Neuronal stem cell (in vitro differentiated cells): Measurements from ENCODE around the gene MED12L.

Experiments
- DNase-seq: peaks from one replicate; pipeline ENCODE4 v3.0.0-alpha.2; 2013; ENCODE audit warnings: low spot score
- H2AFZ ChIP-seq: one replicate; pipeline ENCODE4 v1.6.1; 2013; ENCODE audit warnings: mild to moderate bottlenecking, low read length, inconsistent platforms
- H2AK5ac ChIP-seq: 2 replicates; pipeline ENCODE4 v1.6.1; 2013; ENCODE audit warnings: low read depth, mild to moderate bottlenecking, inconsistent platforms, low read length, moderate library complexity, mixed read lengths
- H2BK120ac ChIP-seq: 2 replicates; pipeline ENCODE4 v1.6.1; 2013; ENCODE audit warnings: low read depth, mild to moderate bottlenecking, inconsistent platforms, low read length, moderate library complexity, mixed read lengths
- H2BK12ac ChIP-seq: one replicate; pipeline ENCODE4 v1.6.1; 2013; ENCODE audit warnings: low read length, inconsistent platforms
- H2BK15ac ChIP-seq: 2 replicates; pipeline ENCODE4 v1.6.1; 2013; ENCODE audit warnings: mild to moderate bottlenecking, low read length, inconsistent platforms, mixed read lengths
- H2BK5ac ChIP-seq: one replicate; pipeline ENCODE4 v1.6.1; 2013; ENCODE audit warnings: inconsistent platforms, mild to moderate bottlenecking, low read length, moderate library complexity
- H3K14ac ChIP-seq: one replicate; pipeline ENCODE4 v1.6.1; 2013; ENCODE audit warnings: low read length, inconsistent platforms
- H3K18ac ChIP-seq: 2 replicates; pipeline ENCODE4 v1.6.1; 2013; ENCODE audit warnings: low read length, inconsistent platforms
- H3K23ac ChIP-seq: 2 replicates; pipeline ENCODE4 v1.6.1; 2013; ENCODE audit warnings: low read depth, mild to moderate bottlenecking, mixed read lengths, low read length, inconsistent platforms; ENCODE audit not compliant: poor library complexity
- H3K27ac ChIP-seq: replicated peaks from 3 replicates; pipeline ENCODE4 v1.5.1; 2013; ENCODE audit warnings: low read length, inconsistent platforms
- H3K27me3 ChIP-seq, 3 experiments: 2 replicates each; pipeline ENCODE4 v1.6.1; 2013; ENCODE audit warnings: low read length in 3 of 3, mild to moderate bottlenecking in 2 of 3, inconsistent platforms in 1 of 3, low read depth in 1 of 3, mixed read lengths in 1 of 3, moderate library complexity in 1 of 3; ENCODE audit not compliant: control insufficient read depth in 3 of 3, insufficient read depth in 3 of 3
- H3K36me3 ChIP-seq, 2 donors: replicated peaks in 1 of 2; 2 replicates each; pipeline ENCODE4 v1.6.1; 2013; ENCODE audit warnings: low read length in 2 of 2; ENCODE audit not compliant: control insufficient read depth in 2 of 2, insufficient read depth in 2 of 2
- H3K4ac ChIP-seq: 2 replicates; pipeline ENCODE4 v1.6.1; 2013; ENCODE audit warnings: inconsistent platforms, mild to moderate bottlenecking, low read length, moderate library complexity
- H3K4me1 ChIP-seq, 2 donors: 1 replicate in 1 of 2; 2 replicates in 1 of 2; pipeline ENCODE4 v1.6.1; 2013; ENCODE audit warnings: low read length in 2 of 2, low read depth in 1 of 2; ENCODE audit not compliant: control insufficient read depth in 2 of 2, insufficient read depth in 1 of 2
- H3K4me2 ChIP-seq: one replicate; pipeline ENCODE4 v1.6.1; 2013; ENCODE audit warnings: mild to moderate bottlenecking, low read length, inconsistent platforms; ENCODE audit not compliant: insufficient read depth, poor library complexity, severe bottlenecking
- H3K4me3 ChIP-seq, 2 donors: 2 replicates each; pipeline ENCODE4 v1.5.1; 2013; ENCODE audit warnings: low read length in 2 of 2, mild to moderate bottlenecking in 2 of 2, inconsistent platforms in 1 of 2, moderate library complexity in 1 of 2
- H3K79me1 ChIP-seq: one replicate; pipeline ENCODE4 v1.6.1; 2013; ENCODE audit warnings: low read depth, mild to moderate bottlenecking, inconsistent platforms, low read length, moderate library complexity
- H3K9ac ChIP-seq: one replicate; pipeline ENCODE4 v1.6.1; 2013; ENCODE audit warnings: mild to moderate bottlenecking, low read depth, low read length, inconsistent platforms; ENCODE audit not compliant: poor library complexity
- H3K9me3 ChIP-seq, 2 donors: replicated peaks in 1 of 2; 2 replicates each; pipeline versions ENCODE3 to v1.6.1; 2013; ENCODE audit warnings: low read length in 2 of 2, mild to moderate bottlenecking in 2 of 2, inconsistent platforms in 1 of 2, low read depth in 1 of 2, mixed read lengths in 1 of 2, moderate library complexity in 1 of 2; ENCODE audit not compliant: control insufficient read depth in 2 of 2, insufficient read depth in 1 of 2
- H4K8ac ChIP-seq: one replicate; pipeline ENCODE4 v1.6.1; 2013; ENCODE audit warnings: low read depth, mild to moderate bottlenecking, inconsistent platforms, low read length, moderate library complexity
- H4K91ac ChIP-seq: one replicate; pipeline ENCODE4 v1.6.1; 2013; ENCODE audit warnings: low read length, low read depth, mild to moderate bottlenecking, inconsistent platforms; ENCODE audit not compliant: poor library complexity
- WGBS, 2 donors: extraction: QIAGEN DNeasy Blood & Tissue Kit; methylation state at CpG; one replicate each; pipeline ENCODE4 v1.1.7; 2013; ENCODE audit warnings: missing lambda C conversion rate in 2 of 2, mixed read lengths in 1 of 2; ENCODE audit not compliant: insufficient read length in 2 of 2, insufficient replicate concordance in 1 of 2; ENCODE audit errors: extremely low coverage in 2 of 2; 5-methylcytosine and 5-hydroxymethylcytosine counted together

MED12L gene

GRCh38 chr3:151452368-151452767 lies 366.9 kb downstream of the MED12L start:
- H3K27ac ChIP-seq, result no peak overlapping the region
- no peak overlapping the region for H2BK5ac ChIP-seq
- H3K18ac ChIP-seq, result no peak overlapping the region
- no peak overlapping the region for H3K4me3 ChIP-seq
- H3K4ac ChIP-seq, result no peak overlapping the region
- no peak overlapping the region for H2BK12ac ChIP-seq
- no peaks in the 10 kb centered on the region for H3K79me1 ChIP-seq
- no peak overlapping the region for H4K91ac ChIP-seq
- no peak overlapping the region for H2AK5ac ChIP-seq
- no peak overlapping the region for H2AFZ ChIP-seq
- no peak overlapping the region for H3K14ac ChIP-seq
- no peak overlapping the region for H3K9ac ChIP-seq
- no peaks in the 10 kb centered on the region for H3K36me3 ChIP-seq
- no CpG with 5 or more reads among the region's 1 CpG for WGBS, 2 donors
- no peak for DNase-seq
- H2BK120ac ChIP-seq, result no peak overlapping the region
- H3K27me3 ChIP-seq, result no peaks in the 10 kb centered on the region
- no peak overlapping the region for H2BK15ac ChIP-seq
- H3K4me2 ChIP-seq, result no peak overlapping the region
- H3K4me1 ChIP-seq, result no peaks in the 10 kb centered on the region
- H3K23ac ChIP-seq, result no peak overlapping the region
- H3K9me3 ChIP-seq, result no peaks in the 10 kb centered on the region
- H4K8ac ChIP-seq, result no peak overlapping the region

DNA sequence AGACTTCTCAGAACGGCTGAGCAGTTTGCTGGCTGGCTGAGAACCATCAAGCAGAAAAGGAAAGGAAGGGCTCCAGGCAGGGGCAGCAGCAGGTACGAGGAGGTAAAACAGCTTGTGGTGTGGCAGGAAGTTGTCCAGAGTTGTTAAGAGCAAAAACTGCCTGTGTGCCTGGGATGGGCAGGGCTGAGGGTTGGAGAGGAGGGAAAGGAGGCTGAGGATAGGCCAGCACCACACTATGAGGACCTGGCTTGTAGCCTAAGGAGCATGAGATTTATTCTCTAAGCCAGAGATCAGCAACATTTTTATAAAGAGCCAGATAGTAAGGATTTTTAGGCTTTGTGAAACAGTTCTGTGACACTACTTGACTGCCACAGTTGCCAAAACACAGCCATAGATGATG lies 367.4 kb downstream of the MED12L start:
- Histone ChIP-seq H2AK5ac (no peak overlapping the region), H3K14ac (no peak overlapping the region), H3K79me1 (no peaks in the 10 kb centered on the region), H4K91ac (no peak overlapping the region), H2AFZ (no peak overlapping the region), H3K4me1 (no peaks in the 10 kb centered on the region), H3K23ac (no peak overlapping the region), H3K9ac (no peak overlapping the region), H2BK15ac (no peak overlapping the region), H3K4me2 (no peak overlapping the region), H3K4ac (no peak overlapping the region), H2BK12ac (no peak overlapping the region), H3K36me3 (no peaks in the 10 kb centered on the region), H3K18ac (no peak overlapping the region), H3K4me3 (no peak overlapping the region), H3K27me3 (no peaks in the 10 kb centered on the region), H3K27ac (no peak overlapping the region), H3K9me3 (no peaks in the 10 kb centered on the region), H2BK5ac (no peak overlapping the region), H4K8ac (no peak overlapping the region), H2BK120ac (no peak overlapping the region)
- DNase-seq, result no peak
- WGBS, 2 donors, result no CpG with 5 or more reads among the region's 2 CpGs

- Histone ChIP-seq H3K27me3 (peaks cover 0 to 23% (median 3%) of the 10 kb centered on the region in 3 experiments), H2AFZ (no peak overlapping the region), H2AK5ac (no peak overlapping the region), H2BK15ac (no peak overlapping the region), H2BK5ac (no peak overlapping the region), H3K4me1 (no peaks in the 10 kb centered on the region), H3K36me3 (no peaks in the 10 kb centered on the region), H3K27ac (no peak overlapping the region), H2BK12ac (no peak overlapping the region), H3K79me1 (no peaks in the 10 kb centered on the region), H3K4ac (no peak overlapping the region), H3K18ac (no peak overlapping the region), H3K9ac (no peak overlapping the region), H3K4me3 (no peak overlapping the region), H4K91ac (no peak overlapping the region), H3K23ac (no peak overlapping the region), H3K14ac (no peak overlapping the region), H4K8ac (no peak overlapping the region), H2BK120ac (no peak overlapping the region), H3K4me2 (no peak overlapping the region), H3K9me3 (no peaks in the 10 kb centered on the region)
- WGBS, 2 donors, result no CpG with 5 or more reads among the region's 3 CpGs
- DNase-seq, result no peak
Measured at GRCh38 chr3:151456065-151456464, 370.6 kb downstream of the MED12L start.

DNA sequence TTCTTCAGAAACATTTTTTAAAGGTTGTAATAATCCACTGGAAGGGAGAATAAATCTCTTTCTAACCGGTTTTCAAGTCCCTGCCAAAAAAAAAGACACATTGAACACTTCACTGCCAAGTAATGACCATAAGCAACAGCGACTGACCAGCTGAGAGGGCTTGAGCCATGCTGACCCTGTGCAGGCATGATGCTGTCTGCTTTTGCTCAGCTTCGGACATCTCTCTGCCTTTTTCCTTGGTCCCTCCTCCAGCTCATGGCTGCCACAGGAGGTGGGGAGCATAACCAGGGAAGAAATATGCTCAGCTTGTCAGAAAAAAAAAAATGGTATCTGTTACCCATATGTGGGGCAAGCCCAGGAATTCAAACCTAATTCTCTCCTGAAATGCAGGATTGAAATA lies 373.9 kb downstream of the MED12L start:
- DNase-seq, result no peak
- Histone ChIP-seq H3K9ac (no peak overlapping the region), H3K4ac (no peak overlapping the region), H3K4me3 (no peak overlapping the region), H3K79me1 (no peaks in the 10 kb centered on the region), H2BK12ac (no peak overlapping the region), H3K18ac (no peak overlapping the region), H3K27me3 (peaks cover 0 to 44% (median 5%) of the 10 kb centered on the region in 3 experiments), H3K14ac (no peak overlapping the region), H2AFZ (no peak overlapping the region), H2BK5ac (no peak overlapping the region), H2BK120ac (no peak overlapping the region), H3K36me3 (no peaks in the 10 kb centered on the region), H3K4me2 (no peak overlapping the region), H3K4me1 (no peaks in the 10 kb centered on the region), H2AK5ac (no peak overlapping the region), H3K9me3 (no peaks in the 10 kb centered on the region), H3K27ac (no peak overlapping the region), H2BK15ac (no peak overlapping the region), H4K91ac (no peak overlapping the region), H3K23ac (no peak overlapping the region), H4K8ac (no peak overlapping the region)
- WGBS, 2 donors, result no CpG with 5 or more reads among the region's 3 CpGs
